Measurements from ENCODE around the gene SNRNP70. TPM values are rescaled to one million over a fixed set of nuclear protein-coding genes. Genes with fewer than 3 reads are reported as not detected.

The SNRNP70 gene
- total and polyA plus RNA-seq, 2 of the 13 experiments (the other 11 are each of a cell fraction or from before 2014, with no cell fraction given), result 150 to 210 TPM

DNA sequence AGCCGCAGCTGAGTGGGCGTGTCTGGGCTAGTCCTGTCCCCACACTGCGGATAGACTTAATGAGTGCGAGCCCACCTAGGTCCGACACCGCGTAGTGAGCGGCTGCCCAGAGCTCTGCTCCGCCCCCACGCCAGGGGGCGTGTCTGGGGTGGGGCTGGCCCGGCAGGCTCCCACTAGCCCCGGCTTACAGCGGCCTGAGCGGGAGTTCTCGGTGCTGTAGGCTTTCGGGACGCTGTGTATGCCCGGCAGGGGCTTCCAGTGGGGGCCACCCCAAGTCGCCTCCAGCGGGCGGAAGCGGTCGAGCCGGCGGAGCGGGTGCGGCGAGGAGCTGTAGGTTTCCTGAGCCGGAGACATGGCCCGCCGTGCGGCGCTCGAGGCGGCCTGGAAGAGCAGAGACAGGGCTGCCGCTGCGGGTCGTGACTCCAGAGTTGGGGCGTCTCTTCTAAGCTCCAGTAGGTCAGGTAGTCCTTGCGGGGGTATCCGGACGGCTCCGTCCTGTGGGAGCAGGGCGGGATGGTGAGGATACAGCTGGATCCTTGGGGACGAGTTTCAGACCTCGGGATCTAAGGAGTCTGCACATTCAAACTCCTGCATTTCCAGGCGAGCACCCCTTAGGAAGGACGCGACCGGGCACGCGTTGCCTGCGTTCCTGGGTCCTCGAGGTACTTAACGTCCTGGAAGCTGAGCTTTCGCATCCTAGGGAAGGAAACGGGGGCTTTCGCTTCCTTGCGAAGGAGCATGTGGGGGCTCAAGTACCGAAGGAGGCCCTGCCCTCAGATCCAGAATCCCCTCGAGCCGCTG lies 28.9 kb upstream of the SNRNP70 start:
- WGBS (ENCODE audit: low lambda C conversion rate), result 5% methylated on average over 11 of the region's 63 CpGs
- H3K4me2 ChIP-seq (ENCODE audit: low read depth, low read length), result peak overlapping the region; percentile 93
- in situ Hi-C loops (cut with HindIII; ENCODE audit: extremely low pct_ligation_motif_present, low pct_unique_long_range_greater_than_20kb) (no loop called here), intact Hi-C loops (cut with micrococcal nuclease; ENCODE audit: unreplicated experiment) (no loop called here)
- no peak overlapping the region for H3K27ac ChIP-seq (ENCODE audit: extremely low read length, insufficient read depth, low read length)
- no peaks in the 10 kb centered on the region for H3K79me2 ChIP-seq (ENCODE audit: insufficient read depth, low read length)
- ATAC-seq (peak; percentile 88), DNase-seq (ENCODE audit: low spot score) (peak; percentile 23), FAIRE-seq (no peak)
- H3K4me3 ChIP-seq (replicated peaks in 1 of 3; ENCODE audit: insufficient read depth in 1 of 3, low read depth in 2 of 3, low read length in 3 of 3), result peak overlapping the region; percentile 54 to 71 (median 63)
- ChIA-PET POLR2A (interaction anchor here (1.1 kb wide), 1 partner anchor 9 kb away, joined by 3 read pairs; the partner anchor contains the start of gene NTF4), CTCF (ENCODE audit: low intra/inter-chr PET ratio, low total read pairs) (no interaction called here)
- peak overlapping the region; percentile 72 for H2AFZ ChIP-seq (ENCODE audit: low read length)
- no peak overlapping the region; the same call in 1 of the 2 replicates for H3K9ac ChIP-seq (ENCODE audit: insufficient read depth, low read depth, low read length)
- no peaks in the 10 kb centered on the region for H3K9me3 ChIP-seq (ENCODE audit: low read length)
- no TSS peak for BruUV-seq (replicated peaks)
- peaks cover 17% of the 10 kb centered on the region for H3K4me1 ChIP-seq (ENCODE audit: insufficient read depth, low read length)
- no peaks in the 10 kb centered on the region for H4K20me1 ChIP-seq (ENCODE audit: insufficient read depth, low read length)
- H3K27me3 ChIP-seq (ENCODE audit: control insufficient read depth in 1 of 2, insufficient read depth in 2 of 2, low read length in 2 of 2), result peaks cover 11 to 45% of the 10 kb centered on the region in 2 experiments; a peak in 4 of 5 replicates
- no peaks in the 10 kb centered on the region for H3K36me3 ChIP-seq (replicated peaks in 1 of 2; ENCODE audit: control insufficient read depth in 1 of 2, insufficient read depth in 2 of 2, low read length in 2 of 2)
- TF ChIP-seq, protein P1, sequence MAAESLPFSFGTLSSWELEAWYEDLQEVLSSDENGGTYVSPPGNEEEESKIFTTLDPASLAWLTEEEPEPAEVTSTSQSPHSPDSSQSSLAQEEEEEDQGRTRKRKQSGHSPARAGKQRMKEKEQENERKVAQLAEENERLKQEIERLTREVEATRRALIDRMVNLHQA (CRISPR knock-in tag; IDR thresholded peaks at IDR 0.05), result no peak
- TF ChIP-seq, protein P2, sequence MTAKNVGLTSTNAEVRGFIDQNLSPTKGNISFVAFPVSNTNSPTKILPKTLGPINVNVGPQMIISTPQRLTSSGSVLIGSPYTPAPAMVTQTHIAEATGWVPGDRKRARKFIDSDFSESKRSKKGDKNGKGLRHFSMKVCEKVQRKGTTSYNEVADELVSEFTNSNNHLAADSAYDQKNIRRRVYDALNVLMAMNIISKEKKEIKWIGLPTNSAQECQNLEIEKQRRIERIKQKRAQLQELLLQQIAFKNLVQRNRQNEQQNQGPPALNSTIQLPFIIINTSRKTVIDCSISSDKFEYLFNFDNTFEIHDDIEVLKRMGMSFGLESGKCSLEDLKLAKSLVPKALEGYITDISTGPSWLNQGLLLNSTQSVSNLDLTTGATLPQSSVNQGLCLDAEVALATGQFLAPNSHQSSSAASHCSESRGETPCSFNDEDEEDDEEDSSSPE (CRISPR knock-in tag; IDR thresholded peaks at IDR 0.05), result 0 out of 2 replicates have a peak, but pooled peaks have one; percentile 19
- TF ChIP-seq SP5 (CRISPR knock-in tag; IDR thresholded peaks at IDR 0.05; ENCODE audit: borderline replicate concordance, low read depth), result peak; percentile 50; the same call in 1 of the 2 replicates
- 0 out of 2 replicates have a peak, but pooled peaks have one; percentile 34 for TF ChIP-seq ZFP90 (CRISPR knock-in tag; IDR thresholded peaks at IDR 0.05; ENCODE audit: borderline replicate concordance)
- TF ChIP-seq, protein P3, sequence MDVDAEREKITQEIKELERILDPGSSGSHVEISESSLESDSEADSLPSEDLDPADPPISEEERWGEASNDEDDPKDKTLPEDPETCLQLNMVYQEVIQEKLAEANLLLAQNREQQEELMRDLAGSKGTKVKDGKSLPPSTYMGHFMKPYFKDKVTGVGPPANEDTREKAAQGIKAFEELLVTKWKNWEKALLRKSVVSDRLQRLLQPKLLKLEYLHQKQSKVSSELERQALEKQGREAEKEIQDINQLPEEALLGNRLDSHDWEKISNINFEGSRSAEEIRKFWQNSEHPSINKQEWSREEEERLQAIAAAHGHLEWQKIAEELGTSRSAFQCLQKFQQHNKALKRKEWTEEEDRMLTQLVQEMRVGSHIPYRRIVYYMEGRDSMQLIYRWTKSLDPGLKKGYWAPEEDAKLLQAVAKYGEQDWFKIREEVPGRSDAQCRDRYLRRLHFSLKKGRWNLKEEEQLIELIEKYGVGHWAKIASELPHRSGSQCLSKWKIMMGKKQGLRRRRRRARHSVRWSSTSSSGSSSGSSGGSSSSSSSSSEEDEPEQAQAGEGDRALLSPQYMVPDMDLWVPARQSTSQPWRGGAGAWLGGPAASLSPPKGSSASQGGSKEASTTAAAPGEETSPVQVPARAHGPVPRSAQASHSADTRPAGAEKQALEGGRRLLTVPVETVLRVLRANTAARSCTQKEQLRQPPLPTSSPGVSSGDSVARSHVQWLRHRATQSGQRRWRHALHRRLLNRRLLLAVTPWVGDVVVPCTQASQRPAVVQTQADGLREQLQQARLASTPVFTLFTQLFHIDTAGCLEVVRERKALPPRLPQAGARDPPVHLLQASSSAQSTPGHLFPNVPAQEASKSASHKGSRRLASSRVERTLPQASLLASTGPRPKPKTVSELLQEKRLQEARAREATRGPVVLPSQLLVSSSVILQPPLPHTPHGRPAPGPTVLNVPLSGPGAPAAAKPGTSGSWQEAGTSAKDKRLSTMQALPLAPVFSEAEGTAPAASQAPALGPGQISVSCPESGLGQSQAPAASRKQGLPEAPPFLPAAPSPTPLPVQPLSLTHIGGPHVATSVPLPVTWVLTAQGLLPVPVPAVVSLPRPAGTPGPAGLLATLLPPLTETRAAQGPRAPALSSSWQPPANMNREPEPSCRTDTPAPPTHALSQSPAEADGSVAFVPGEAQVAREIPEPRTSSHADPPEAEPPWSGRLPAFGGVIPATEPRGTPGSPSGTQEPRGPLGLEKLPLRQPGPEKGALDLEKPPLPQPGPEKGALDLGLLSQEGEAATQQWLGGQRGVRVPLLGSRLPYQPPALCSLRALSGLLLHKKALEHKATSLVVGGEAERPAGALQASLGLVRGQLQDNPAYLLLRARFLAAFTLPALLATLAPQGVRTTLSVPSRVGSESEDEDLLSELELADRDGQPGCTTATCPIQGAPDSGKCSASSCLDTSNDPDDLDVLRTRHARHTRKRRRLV (CRISPR knock-in tag; IDR thresholded peaks at IDR 0.05), result no peak
- TF ChIP-seq, protein P4, sequence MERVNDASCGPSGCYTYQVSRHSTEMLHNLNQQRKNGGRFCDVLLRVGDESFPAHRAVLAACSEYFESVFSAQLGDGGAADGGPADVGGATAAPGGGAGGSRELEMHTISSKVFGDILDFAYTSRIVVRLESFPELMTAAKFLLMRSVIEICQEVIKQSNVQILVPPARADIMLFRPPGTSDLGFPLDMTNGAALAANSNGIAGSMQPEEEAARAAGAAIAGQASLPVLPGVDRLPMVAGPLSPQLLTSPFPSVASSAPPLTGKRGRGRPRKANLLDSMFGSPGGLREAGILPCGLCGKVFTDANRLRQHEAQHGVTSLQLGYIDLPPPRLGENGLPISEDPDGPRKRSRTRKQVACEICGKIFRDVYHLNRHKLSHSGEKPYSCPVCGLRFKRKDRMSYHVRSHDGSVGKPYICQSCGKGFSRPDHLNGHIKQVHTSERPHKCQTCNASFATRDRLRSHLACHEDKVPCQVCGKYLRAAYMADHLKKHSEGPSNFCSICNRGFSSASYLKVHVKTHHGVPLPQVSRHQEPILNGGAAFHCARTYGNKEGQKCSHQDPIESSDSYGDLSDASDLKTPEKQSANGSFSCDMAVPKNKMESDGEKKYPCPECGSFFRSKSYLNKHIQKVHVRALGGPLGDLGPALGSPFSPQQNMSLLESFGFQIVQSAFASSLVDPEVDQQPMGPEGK (CRISPR knock-in tag; IDR thresholded peaks at IDR 0.05), result peak; percentile 56; the same call in 1 of the 2 replicates
- TF ChIP-seq, protein P5, sequence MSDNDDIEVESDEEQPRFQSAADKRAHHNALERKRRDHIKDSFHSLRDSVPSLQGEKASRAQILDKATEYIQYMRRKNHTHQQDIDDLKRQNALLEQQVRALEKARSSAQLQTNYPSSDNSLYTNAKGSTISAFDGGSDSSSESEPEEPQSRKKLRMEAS (IDR thresholded peaks at IDR 0.05), result peak; percentile 31; the same call in 1 of the 2 replicates
- TF ChIP-seq ZNF460 (CRISPR knock-in tag; IDR thresholded peaks at IDR 0.05; ENCODE audit: borderline replicate concordance), result 0 out of 2 replicates have a peak, but pooled peaks have one; percentile 11
- TF ChIP-seq ZNF570 (CRISPR knock-in tag; IDR thresholded peaks at IDR 0.05; ENCODE audit: borderline replicate concordance), result no peak
- TF ChIP-seq, protein P6, sequence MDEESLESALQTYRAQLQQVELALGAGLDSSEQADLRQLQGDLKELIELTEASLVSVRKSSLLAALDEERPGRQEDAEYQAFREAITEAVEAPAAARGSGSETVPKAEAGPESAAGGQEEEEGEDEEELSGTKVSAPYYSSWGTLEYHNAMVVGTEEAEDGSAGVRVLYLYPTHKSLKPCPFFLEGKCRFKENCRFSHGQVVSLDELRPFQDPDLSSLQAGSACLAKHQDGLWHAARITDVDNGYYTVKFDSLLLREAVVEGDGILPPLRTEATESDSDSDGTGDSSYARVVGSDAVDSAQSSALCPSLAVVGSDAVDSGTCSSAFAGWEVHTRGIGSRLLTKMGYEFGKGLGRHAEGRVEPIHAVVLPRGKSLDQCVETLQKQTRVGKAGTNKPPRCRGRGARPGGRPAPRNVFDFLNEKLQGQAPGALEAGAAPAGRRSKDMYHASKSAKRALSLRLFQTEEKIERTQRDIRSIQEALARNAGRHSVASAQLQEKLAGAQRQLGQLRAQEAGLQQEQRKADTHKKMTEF (CRISPR knock-in tag; IDR thresholded peaks at IDR 0.05), result peak; percentile 22; the same call in 1 of the 2 replicates
